Central memory CD4-positive, alpha-beta T cell (primary cell): ENCODE measurements around the gene ZNF292.
"Not testable (repeated sequence)": the region's sequence is repeated elsewhere in the genome, so short reads cannot be mapped to it uniquely, and the experiment has no call there.

Experiments
- DNase-seq: peaks from one replicate; pipeline ENCODE4 v3.0.0; 2022

The ZNF292 gene

DNA sequence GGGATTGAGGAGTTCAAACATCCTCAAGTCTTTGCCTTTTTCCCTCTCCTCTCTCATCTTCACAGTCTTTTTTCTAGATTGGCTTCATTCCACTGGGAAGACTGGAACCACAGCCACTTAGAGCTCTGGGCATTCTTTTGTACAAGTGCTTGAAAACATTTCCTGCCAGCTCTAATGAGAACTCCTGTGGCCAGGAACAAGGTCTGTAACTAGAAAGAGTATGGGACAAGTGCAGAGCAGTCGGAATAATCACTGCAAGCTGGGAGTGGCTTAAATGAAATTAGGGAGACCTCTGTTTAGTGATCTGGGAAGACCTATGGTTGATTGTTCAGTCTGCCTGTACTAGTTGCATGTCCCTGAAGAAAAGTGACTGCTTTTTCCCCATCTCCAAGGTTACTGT lies 126.1 kb downstream of the ZNF292 start:
- no peak for DNase-seq

DNA sequence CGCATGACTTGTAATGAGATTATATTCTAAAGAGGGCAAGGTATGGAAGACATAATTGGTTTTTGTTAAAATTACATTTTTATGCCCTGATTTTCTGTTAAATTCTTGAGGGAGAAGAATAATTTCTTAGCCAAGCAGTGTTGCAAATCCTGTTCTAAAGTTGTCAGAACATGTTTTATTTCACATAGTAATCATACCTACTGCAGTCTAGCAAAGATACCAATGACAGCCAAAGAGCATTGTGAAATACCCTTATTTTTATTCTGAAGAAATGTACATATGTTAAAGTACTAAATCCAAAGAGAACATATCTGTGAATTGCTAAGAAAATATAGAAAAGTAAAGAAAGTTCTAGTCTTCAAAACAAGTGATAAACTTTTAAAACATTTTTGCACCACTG lies 127.4 kb downstream of the ZNF292 start:
- no peak for DNase-seq

DNA sequence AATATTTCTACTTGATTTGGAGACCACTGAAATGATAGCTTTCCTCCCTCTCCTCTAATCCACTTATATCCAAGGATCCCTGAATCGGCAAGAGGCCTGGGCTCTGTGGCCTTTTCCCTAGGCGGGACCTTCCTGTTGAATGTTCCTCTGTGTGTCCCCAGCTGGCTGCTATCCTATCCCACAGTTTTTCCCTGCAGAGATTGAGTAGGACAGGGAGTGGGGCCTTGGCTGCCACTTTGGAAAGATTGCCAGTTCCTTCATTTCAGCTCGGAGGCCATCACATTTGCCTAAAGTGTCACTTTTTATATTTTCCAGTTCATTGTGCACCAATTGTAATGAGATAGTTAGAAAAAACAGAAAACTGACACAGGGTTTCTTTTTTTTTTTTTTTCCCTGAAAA lies 128.1 kb downstream of the ZNF292 start:
- DNase-seq: no peak

DNA sequence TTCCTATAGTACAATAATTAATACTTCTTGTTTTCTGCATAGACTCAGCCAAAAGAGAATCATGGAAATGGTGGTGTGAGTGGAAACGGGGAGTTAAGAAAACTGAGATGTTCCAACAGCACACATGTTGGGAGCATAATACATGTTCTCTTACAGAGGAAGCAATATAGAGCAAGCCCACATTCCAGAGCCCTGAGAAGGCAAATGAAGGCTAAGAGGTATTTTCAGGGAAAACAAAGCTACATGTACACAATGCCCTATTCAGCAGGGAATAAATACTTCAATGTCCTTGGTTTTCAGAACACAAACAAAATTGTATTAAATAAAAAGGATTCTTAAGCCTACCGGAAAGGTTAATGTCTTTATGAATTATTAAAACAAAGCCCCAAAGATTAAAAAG lies 131.9 kb downstream of the ZNF292 start:
- DNase-seq: no peak

DNA sequence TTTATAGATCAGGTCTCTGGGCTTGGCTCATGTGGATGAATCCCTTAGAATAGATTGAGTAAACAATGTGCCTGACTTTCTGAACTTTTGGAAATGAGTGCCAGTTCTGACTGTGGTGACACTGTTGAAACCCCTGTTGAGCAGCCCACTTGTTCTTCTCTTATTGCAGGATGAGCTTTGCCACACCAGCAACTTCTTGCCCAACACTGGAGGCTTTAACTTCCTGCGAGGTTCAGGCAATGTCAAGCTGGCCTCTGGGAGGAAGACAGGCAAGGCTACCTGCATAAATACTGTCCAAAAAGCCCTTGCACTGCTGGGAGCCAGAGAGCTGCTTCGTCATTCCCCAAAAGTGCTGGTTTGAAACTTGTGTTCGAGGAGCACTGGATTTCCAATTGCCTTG lies 134.2 kb downstream of the ZNF292 start:
- DNase-seq: no peak

DNA sequence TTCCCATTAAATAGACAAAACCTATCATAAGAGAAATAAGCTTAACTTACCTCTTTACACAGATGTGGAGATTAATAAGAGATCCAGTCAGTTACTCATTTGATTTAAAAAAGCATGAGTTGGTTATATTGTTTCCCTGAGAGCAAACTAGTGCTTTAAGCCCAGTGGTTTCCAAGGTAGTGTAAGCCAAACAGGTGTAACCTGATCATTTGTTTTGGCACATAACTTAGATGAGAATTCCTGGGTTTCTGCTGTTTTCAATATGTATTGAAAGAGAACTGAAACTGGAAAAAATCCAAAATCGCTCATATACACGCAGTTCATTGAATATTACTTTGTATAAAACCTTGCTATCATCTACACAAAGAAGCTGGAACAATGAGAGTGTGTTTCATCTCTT lies 136.5 kb downstream of the ZNF292 start:
- DNase-seq: no peak

DNA sequence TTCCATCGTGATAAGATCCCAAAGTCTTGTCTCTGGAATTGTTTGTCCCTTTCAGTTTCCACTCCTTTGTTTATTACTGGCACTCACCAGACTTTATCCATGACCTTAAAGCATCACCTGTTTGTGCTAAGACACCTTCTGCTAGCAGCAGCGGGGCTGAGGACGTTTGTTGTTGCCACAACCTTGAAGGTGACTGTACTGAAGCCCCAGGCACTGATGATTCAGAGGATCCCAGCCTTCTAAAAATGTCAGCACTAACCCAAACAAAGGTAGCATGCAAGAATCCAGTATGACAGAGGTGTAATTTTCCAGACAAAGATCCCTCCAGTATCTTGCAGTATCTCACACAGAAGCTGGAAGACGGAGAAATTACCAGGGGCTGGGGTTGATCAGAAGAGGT lies 138.2 kb downstream of the ZNF292 start:
- DNase-seq: no peak

DNA sequence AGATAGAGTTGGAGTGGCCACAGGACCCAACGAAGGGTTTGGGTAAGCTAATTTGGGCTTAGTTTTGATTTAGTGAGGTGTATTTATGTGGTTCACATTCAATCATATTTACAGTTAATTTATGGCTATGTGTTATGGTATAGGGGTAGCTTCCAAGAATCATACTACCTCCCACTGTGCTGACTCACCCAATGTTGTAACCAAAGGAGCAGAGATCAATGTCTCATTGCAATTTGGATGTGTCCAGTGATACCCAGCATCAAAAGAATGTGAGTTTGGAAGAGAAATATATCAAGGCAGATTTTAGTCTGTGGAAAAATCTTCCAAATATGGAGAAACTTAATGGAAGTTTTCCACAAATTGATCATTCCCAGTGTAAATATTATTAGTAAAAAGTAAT lies 141.8 kb downstream of the ZNF292 start:
- DNase-seq: no peak

DNA sequence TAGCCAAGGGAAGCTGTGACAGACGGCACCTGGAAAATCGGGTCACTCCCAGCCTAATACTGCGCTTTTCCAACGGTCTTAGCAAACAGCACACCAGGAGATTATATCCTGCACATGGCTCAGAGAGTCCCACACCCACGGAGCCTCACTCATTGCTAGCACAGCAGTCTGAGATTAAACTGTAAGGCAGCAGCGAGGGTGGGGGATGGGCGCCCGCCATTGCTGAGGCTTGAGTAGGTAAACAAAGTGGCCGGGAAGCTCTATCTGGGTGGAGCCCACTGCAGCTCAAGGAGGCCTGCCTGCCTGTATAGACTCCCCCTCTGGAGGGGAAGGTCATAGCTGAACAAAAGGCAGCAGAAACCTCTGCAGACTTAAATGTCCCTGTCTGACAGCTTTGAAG lies 145.9 kb downstream of the ZNF292 start:
- not testable (repeated sequence) for DNase-seq

DNA sequence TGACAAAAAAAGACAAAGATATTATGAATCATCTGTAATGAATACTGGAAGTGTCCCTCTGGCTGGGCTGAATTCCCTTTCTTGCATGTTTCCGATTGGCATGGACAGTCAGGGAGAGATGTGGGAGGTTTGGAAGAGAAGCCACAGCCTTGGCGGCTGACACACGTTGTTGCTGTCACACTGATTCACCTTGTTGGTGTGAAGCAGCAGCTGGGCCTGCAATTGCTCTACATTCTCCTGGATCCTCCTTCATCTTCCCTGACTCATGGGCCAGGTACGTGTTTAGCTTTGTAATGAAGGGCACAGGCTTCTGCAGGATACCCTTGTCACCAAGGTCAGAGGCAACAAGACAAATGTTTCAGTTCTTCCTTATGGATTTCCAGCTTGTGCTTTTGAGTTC lies 153.6 kb downstream of the ZNF292 start:
- DNase-seq: no peak

DNA sequence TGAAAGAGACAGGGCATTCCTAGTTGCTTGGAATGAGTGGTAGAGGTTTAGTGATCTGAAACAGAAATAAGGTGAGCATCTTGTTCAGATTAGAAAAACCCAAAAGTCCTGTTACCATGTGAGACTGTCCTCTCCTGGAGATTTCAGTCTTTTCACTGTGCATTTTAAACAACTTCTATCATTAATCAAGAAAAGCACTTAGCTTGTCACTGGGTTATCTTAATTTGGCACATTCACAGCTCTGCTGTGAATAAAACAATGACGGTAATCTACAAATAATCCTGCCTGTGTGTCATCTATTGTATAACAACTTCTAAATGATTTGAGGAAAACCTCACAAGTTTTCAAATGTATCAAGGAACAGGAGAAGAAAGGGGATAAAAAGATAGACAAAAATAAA lies 157.5 kb downstream of the ZNF292 start:
- DNase-seq: no peak
